ENCODE results near the gene CALB2. TPM values are rescaled to one million over a fixed set of nuclear protein-coding genes. Genes with fewer than 3 reads are reported as not detected.

The CALB2 gene
- total RNA-seq, 1 experiment from 2014 or later, result 1.6 TPM

DNA sequence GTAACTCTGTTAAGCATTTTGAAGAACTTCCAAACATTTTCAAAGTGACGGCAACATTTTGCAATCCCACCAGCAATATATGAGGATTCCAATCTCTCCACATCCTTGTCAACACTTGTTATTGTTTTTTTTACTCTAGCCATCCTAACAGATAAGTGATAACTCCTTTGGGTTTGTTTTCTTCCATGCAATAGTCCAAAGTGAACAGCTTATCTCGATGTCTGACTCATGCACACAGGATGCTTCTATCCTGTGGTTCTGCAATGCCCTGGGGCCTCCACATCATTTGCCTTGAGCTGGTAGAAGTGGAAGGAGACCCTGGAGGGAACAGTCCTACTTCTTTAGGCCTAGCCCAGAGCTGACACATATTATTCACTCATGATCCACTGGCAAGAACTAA is 70.4 kb downstream of the CALB2 start (continued):
- TF ChIP-seq, protein P1, sequence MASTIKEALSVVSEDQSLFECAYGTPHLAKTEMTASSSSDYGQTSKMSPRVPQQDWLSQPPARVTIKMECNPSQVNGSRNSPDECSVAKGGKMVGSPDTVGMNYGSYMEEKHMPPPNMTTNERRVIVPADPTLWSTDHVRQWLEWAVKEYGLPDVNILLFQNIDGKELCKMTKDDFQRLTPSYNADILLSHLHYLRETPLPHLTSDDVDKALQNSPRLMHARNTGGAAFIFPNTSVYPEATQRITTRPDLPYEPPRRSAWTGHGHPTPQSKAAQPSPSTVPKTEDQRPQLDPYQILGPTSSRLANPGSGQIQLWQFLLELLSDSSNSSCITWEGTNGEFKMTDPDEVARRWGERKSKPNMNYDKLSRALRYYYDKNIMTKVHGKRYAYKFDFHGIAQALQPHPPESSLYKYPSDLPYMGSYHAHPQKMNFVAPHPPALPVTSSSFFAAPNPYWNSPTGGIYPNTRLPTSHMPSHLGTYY (CRISPR knock-in tag; IDR thresholded peaks at IDR 0.05), result no peak
- TF ChIP-seq, protein P2, sequence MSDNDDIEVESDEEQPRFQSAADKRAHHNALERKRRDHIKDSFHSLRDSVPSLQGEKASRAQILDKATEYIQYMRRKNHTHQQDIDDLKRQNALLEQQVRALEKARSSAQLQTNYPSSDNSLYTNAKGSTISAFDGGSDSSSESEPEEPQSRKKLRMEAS (CRISPR knock-in tag; IDR thresholded peaks at IDR 0.05), result no peak
- no peak for TF ChIP-seq TEAD4 (CRISPR knock-in tag; IDR thresholded peaks at IDR 0.05)
- TF ChIP-seq, protein P3, sequence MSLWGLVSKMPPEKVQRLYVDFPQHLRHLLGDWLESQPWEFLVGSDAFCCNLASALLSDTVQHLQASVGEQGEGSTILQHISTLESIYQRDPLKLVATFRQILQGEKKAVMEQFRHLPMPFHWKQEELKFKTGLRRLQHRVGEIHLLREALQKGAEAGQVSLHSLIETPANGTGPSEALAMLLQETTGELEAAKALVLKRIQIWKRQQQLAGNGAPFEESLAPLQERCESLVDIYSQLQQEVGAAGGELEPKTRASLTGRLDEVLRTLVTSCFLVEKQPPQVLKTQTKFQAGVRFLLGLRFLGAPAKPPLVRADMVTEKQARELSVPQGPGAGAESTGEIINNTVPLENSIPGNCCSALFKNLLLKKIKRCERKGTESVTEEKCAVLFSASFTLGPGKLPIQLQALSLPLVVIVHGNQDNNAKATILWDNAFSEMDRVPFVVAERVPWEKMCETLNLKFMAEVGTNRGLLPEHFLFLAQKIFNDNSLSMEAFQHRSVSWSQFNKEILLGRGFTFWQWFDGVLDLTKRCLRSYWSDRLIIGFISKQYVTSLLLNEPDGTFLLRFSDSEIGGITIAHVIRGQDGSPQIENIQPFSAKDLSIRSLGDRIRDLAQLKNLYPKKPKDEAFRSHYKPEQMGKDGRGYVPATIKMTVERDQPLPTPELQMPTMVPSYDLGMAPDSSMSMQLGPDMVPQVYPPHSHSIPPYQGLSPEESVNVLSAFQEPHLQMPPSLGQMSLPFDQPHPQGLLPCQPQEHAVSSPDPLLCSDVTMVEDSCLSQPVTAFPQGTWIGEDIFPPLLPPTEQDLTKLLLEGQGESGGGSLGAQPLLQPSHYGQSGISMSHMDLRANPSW (CRISPR knock-in tag; conservative IDR thresholded peaks at IDR 0.05; ENCODE audit: low read depth), result no peak

DNA sequence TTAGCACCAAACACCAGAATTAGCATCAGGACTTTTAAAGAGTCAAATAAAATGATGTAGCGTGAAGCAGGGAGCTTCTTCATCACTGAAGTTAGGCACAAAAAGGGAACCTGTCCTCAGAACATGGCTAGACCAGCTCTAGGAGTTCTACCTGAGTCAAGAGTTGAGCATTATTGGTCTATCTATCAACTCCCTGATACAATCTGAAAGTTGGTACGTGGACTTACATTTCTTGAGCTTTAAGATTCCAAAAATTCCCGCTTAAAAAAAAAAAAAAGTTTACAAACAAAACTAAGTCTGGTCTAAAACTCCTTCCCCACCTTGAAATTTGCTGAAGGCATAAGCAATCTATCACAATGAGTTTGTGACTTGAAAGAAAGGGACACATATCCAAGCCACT is 71.1 kb downstream of the CALB2 start:
- peaks cover 36% of the 10 kb centered on the region for H3K27me3 Mint-ChIP-seq (ENCODE audit: low read depth)
- H3K4me3 Mint-ChIP-seq, result no peak overlapping the region
- no peaks in the 10 kb centered on the region for H3K36me3 Mint-ChIP-seq
- TF ChIP-seq ATF1 (CRISPR knock-in tag; IDR thresholded peaks at IDR 0.05) (no peak), TCF7 (CRISPR knock-in tag; IDR thresholded peaks at IDR 0.05; ENCODE audit: low read depth) (no peak), SMAD3 (CRISPR knock-in tag; IDR thresholded peaks at IDR 0.05; ENCODE audit: borderline replicate concordance) (no peak), NFATC4 (CRISPR knock-in tag; IDR thresholded peaks at IDR 0.05) (no peak), ZNF317 (CRISPR knock-in tag; IDR thresholded peaks at IDR 0.05; ENCODE audit: borderline replicate concordance, low read depth) (no peak), IRF2 (CRISPR knock-in tag; IDR thresholded peaks at IDR 0.05; ENCODE audit: borderline replicate concordance, low read depth) (no peak), NR1H2 (CRISPR knock-in tag; IDR thresholded peaks at IDR 0.05) (no peak), ELF4 (CRISPR knock-in tag; IDR thresholded peaks at IDR 0.05; ENCODE audit: low read depth) (no peak), FOXJ3 (CRISPR knock-in tag; IDR thresholded peaks at IDR 0.05; ENCODE audit: borderline replicate concordance) (no peak), GABPB1 (CRISPR knock-in tag; IDR thresholded peaks at IDR 0.05) (no peak), OVOL2 (CRISPR knock-in tag; IDR thresholded peaks at IDR 0.05; ENCODE audit: borderline replicate concordance) (no peak), MXD4 (CRISPR knock-in tag; IDR thresholded peaks at IDR 0.05; ENCODE audit: borderline replicate concordance) (no peak), ZNF232 (CRISPR knock-in tag; IDR thresholded peaks at IDR 0.05) (no peak)
- TF ChIP-seq, protein P4, sequence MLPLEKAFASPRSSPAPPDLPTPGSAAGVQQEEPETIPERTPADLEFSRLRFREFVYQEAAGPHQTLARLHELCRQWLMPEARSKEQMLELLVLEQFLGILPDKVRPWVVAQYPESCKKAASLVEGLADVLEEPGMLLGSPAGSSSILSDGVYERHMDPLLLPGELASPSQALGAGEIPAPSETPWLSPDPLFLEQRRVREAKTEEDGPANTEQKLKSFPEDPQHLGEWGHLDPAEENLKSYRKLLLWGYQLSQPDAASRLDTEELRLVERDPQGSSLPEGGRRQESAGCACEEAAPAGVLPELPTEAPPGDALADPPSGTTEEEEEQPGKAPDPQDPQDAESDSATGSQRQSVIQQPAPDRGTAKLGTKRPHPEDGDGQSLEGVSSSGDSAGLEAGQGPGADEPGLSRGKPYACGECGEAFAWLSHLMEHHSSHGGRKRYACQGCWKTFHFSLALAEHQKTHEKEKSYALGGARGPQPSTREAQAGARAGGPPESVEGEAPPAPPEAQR (CRISPR knock-in tag; IDR thresholded peaks at IDR 0.05), result no peak
- TF ChIP-seq, protein P5, sequence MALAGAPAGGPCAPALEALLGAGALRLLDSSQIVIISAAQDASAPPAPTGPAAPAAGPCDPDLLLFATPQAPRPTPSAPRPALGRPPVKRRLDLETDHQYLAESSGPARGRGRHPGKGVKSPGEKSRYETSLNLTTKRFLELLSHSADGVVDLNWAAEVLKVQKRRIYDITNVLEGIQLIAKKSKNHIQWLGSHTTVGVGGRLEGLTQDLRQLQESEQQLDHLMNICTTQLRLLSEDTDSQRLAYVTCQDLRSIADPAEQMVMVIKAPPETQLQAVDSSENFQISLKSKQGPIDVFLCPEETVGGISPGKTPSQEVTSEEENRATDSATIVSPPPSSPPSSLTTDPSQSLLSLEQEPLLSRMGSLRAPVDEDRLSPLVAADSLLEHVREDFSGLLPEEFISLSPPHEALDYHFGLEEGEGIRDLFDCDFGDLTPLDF (CRISPR knock-in tag; IDR thresholded peaks at IDR 0.05), result no peak
- TF ChIP-seq, protein P2 (CRISPR knock-in tag; IDR thresholded peaks at IDR 0.05), result no peak
- peaks cover 16% of the 10 kb centered on the region for H3K4me1 Mint-ChIP-seq
- ChIA-PET POLR2A (interaction anchor here (0.6 to 0.7 kb wide), 3 partner anchors 9 to 97 kb away, joined by 3 to 4 read pairs (median 3); partner anchors contain the start of gene ZNF23), CTCF (interaction anchor here (0.8 to 1.5 kb wide), 6 partner anchors 10 to 70 kb away, joined by 3 to 6 read pairs (median 4); no protein-coding TSS in a partner anchor)
- no peaks in the 10 kb centered on the region for H3K9me3 Mint-ChIP-seq
- no peak for DNase-seq (ENCODE audit: low spot score)
- H3K27ac Mint-ChIP-seq, result no peak overlapping the region
- no peak for ATAC-seq

All from WTC11 (cell line).